ENCODE measurements around the gene TGM1.

TGM1 gene

DNA sequence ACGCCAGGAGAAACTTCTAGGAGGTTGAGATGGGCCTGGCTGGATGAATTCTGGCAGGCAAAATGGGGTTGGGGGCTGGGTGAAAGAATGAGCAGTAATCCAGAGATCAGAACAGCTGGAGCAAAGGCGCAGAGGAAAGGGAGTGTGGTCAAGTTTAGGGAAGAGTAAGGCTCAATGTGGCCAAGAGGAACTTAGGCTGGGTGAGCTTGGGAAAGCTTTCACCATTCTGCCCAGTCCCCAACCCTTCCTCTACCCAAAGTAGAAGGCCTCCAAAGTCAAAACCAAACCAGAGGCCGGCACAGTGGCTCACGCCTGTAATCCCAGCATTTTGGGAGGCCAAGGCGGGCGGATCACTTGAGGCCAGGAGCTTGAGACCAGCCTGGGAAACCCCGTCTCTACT, 18.7 kb upstream of the TGM1 start:
- TF ChIP-seq, protein P1, sequence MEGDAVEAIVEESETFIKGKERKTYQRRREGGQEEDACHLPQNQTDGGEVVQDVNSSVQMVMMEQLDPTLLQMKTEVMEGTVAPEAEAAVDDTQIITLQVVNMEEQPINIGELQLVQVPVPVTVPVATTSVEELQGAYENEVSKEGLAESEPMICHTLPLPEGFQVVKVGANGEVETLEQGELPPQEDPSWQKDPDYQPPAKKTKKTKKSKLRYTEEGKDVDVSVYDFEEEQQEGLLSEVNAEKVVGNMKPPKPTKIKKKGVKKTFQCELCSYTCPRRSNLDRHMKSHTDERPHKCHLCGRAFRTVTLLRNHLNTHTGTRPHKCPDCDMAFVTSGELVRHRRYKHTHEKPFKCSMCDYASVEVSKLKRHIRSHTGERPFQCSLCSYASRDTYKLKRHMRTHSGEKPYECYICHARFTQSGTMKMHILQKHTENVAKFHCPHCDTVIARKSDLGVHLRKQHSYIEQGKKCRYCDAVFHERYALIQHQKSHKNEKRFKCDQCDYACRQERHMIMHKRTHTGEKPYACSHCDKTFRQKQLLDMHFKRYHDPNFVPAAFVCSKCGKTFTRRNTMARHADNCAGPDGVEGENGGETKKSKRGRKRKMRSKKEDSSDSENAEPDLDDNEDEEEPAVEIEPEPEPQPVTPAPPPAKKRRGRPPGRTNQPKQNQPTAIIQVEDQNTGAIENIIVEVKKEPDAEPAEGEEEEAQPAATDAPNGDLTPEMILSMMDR (IDR thresholded peaks at IDR 0.05; ENCODE audit: insufficient read depth, missing control alignments) = no peak
- DNase-seq (ENCODE audit: insufficient read length, low spot score) = no peak
- FAIRE-seq = no peak

DNA sequence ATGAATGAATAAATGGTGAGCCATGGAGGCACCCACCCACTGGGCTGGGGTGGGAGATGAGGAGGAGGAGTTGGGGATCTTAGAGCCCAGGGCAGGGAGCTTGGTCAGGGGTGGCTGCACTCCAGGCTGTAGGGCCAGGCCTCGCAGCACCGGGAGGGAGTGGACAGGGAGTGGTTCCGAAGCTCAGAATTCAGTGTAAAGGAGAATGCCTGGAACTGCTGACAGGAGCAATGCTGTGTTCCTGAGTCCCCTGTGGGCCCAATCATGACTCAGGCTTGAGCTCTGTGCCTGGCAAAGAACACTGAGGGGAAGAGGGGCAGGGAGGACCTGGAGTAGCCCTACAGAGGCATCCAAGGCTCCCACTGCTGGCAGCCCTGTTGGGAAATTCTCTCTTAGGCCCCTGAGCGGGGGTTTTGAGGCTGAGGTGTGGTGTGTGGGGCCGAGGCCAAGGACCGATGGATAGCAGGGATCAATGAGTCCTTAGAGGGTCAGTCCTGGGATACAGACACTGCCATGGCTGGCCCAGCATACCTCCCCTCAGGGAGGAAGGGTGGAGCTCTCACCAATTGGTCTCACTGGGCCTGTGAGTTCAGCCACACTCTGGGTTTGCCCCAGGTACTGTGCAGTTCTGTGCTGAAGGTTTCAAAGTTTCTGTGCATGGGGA, 18.0 kb upstream of the TGM1 start:
- FAIRE-seq (no peak), DNase-seq (ENCODE audit: insufficient read length, low spot score) (no peak)
- TF ChIP-seq, protein P1 (IDR thresholded peaks at IDR 0.05; ENCODE audit: insufficient read depth, missing control alignments) = no peak

DNA sequence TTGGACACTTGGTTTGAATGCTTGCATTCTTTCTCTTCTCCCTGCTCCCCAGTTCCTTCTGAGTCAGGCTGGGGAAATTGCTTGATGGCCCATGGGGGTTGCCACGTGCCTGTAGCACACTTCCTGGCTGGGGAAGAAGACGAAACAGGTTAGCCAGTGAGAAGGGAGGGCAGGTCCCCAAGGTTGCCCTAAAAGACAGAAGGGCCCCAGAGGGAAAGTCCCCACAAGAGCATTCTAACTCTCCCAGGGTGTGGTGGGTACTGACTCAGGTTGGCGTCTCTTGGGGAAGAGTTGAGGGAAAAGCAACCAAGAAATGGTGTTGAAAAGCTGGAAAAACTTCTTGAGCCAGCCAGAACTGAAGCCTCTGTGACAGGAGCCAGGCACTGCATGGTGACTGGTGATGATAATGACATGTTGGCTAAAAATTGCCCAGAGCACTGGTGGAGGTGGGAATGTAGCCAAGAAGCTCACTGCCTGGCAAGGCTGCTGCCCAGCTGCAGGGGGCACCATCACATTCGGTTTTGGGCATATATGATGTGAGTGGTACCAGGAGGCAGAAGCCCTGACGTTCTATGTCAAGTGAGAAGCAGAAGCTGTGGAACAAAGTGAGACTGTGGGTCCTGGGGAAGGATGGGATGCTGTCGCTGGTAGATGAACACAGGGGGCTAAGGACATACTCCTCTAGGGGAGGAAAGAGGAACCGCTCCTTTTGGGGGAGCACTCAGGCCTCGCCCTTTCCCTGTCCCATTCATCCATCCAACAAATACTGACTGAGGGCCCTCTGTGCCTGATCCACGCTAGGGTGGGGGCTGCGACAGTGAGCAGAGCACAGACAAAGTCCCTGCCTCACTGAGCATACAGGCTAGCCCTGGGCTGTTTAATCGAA, 16.6 kb upstream of the TGM1 start:
- no peak for FAIRE-seq
- no peak for DNase-seq (ENCODE audit: insufficient read length, low spot score)
- TF ChIP-seq, protein P1 (IDR thresholded peaks at IDR 0.05; ENCODE audit: insufficient read depth, missing control alignments) = no peak

DNA sequence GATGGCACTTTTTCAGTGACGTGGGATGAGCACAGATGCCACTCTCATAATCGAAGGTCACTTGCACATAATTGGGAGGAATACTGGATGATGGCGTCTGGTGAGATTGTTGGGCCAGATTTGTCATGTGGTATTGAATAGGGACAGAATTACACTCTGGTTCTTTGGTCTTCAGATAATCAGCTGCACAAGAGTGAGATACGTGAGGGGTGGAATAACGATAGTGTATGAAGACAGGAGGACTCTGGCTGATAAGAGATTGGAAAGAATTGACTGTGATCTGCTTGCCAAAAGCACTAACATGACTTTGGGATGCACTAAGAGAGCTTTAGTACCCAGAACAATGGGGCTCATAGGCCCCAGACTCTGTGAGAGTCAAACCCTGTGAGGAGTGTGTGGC, 15.4 kb upstream of the TGM1 start:
- TF ChIP-seq, protein P1 (IDR thresholded peaks at IDR 0.05; ENCODE audit: insufficient read depth, missing control alignments) = no peak
- FAIRE-seq = no peak
- no peak for DNase-seq (ENCODE audit: insufficient read length, low spot score)

DNA sequence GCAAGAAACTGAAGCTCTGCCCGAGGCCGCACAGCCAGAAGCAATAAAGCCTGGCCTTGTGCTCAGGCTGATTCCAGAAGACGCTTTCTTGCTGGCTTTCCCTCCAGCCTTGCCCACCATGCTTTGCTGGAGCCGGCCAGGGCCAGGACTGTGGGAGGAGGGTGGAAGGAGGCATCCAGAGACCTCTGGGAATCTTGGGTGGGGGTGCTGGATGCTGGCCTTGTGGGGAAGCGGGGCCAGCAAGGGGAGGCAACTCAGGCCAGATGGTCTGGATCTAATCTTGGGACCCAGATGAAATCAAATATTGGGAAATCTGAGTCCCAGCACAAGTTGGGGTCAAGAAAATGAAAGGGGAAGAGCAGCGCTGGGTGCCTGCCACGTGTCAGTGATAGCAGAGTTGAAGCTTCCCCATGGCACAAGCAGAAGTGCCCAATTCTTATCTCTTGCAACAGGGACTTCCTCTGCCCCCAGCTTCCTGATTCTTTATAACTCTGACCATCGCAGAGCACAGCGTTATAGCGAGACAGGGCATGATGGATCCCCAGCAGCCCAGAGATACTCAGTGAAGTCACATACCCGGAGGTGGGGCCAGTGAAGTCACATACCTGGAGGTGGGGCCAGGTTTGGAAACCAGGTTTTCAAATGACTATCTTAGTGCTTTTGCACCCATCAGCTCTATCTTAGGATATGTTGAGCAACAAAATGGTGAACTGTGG, 14.8 kb upstream of the TGM1 start:
- FAIRE-seq (no peak), DNase-seq (ENCODE audit: insufficient read length, low spot score) (no peak)
- TF ChIP-seq, protein P1 (IDR thresholded peaks at IDR 0.05; ENCODE audit: insufficient read depth, missing control alignments) = no peak

DNA sequence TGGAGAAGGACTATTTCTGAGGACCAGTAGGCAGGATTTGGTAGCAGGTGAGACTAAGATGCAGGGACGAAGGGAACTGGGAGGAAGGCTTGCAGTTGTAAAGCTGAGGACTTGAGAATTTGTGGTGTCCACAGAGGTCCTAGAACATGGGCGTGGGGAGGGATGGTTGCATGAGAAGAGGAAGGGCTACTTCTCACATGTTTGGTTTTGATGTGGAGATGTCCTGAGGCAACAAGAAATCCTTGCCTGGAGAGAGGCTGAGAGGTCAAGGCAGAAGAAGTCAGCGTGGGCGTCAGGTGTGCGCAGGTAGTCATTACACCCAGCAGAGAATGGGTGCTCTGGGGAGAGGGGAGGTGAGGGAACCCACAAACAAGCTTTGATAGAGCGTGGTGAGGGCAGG, 14.1 kb upstream of the TGM1 start:
- DNase-seq (ENCODE audit: insufficient read length, low spot score) (no peak), FAIRE-seq (no peak)
- TF ChIP-seq, protein P1 (IDR thresholded peaks at IDR 0.05; ENCODE audit: insufficient read depth, missing control alignments) = no peak

Data from D721Med (cell line).